ENCODE data around the gene PCP4.
"Not testable (repeated sequence)": the region's sequence is repeated elsewhere in the genome, so short reads cannot be mapped to it uniquely, and the experiment has no call there.

PCP4 gene

GRCh38 chr21:39863111-39863510 is 4.1 kb upstream of the PCP4 start:
- DNase-seq (ENCODE audit: low read depth in 2 of 2) = no peak

DNA sequence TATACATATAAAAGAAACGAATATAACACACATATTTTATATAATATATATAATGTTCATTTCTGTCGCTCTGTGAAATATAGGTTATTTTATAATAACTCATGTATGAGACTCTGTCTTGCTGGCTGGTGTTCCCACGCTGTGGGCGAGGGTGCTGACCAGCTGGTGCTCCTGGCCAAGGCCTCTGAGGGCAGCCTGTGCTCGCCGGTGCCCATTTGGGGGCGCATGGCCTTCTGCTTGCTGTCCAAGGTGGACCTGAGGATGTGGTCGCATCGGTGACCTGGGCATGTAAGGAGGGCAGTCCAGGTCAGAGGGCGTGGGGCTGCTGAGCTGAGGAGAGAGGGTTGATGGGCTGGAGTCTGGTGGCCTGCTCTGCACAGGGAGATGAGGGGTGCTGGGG is 1.1 kb upstream of the PCP4 start:
- no peak for DNase-seq (ENCODE audit: low read depth in 2 of 2)

DNA sequence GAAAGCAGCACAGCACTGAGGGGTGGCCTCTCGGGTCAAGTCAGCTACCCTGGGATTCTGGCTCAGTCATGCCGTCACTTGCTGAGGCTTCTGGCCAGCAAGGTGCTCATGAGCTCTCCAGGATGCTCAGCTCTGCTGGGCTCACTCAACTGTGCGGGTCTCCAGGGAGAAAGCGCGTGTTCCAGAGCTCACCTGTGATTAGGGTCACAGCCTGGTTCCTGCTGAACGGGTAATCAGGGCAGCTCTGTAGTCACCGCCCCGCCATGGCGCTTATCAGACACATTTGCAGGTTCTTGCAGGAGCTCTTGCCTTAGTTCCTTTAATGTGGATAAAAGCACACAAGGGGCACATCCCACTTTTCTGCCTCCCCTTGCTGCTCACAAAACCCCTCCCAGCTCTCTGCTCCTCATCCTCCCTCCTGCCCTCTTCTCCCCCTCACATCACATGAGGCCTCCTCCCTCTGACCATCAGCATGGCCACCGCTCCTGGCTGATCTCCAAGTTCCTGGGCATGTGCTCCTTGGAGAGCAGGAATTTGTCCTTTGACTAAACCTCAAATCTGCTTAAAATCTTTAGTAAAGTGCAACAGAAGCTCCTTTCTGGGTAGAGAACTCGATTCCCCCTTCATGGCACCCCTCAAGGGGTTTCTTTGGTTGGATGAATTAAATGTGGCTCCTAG is 2.0 kb downstream of the PCP4 start:
- no peak for DNase-seq (ENCODE audit: low read depth in 2 of 2)

DNA sequence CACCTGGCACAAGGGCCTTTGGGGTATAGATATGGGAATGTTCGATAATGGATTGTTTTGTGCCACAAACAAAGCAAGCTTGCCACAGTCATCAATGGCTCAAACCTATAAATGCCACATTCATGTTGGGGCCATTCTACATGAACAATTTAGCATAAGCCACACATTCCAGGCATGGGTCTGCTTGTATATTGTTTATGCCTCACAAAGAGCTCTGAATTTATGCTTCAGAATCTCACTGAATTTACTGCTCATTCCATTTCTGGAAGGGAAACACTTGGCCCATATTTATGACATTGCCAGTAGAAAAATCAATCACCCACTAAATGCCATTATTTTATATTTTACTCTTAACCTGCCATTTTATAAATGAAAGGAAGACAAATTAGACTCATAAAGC is 6.4 kb downstream of the PCP4 start:
- DNase-seq (ENCODE audit: low read depth in 2 of 2) = no peak

GRCh38 chr21:39874206-39874605 is 7.0 kb downstream of the PCP4 start:
- DNase-seq (ENCODE audit: low read depth in 2 of 2) = no peak

DNA sequence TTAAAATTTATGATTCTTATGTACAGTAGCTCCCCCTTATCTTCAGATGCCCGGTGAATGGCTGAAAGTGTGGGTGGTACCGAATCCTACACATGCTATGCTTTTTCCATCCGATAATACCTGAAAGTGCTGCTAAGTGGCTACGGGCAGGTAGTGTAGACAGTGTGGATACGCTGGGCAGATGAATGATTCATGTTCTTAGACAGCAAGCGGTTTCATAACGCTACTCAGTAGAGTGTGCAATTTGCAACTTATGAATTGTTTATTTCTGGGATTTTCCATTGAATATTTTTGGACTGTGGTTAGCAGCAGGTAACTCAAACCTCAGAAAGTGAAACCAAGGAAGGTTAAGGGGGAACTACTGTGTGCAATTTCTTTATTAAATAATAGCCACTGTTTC is 7.5 kb downstream of the PCP4 start:
- no peak for DNase-seq (ENCODE audit: low read depth in 2 of 2)

DNA sequence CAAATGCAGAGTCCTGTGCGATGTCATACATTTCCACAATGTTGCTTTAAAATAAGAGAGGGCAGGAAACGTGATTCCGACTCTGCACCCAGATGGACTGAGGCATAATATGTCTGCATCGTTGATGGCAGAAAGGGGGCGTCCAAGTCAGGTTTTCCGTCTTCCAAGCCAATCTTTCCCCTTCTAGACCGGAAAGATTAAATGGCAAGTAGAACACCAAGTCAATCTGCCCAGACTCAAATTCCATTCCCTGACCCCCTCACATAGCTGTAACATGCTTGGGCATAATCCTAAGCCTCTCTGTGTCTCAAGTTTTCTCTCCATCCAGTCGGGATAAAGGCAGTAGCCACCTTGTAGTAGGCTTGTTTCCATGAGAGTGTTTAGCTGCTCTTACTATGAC is 14.4 kb downstream of the PCP4 start:
- DNase-seq (ENCODE audit: low read depth in 2 of 2) = no peak

DNA sequence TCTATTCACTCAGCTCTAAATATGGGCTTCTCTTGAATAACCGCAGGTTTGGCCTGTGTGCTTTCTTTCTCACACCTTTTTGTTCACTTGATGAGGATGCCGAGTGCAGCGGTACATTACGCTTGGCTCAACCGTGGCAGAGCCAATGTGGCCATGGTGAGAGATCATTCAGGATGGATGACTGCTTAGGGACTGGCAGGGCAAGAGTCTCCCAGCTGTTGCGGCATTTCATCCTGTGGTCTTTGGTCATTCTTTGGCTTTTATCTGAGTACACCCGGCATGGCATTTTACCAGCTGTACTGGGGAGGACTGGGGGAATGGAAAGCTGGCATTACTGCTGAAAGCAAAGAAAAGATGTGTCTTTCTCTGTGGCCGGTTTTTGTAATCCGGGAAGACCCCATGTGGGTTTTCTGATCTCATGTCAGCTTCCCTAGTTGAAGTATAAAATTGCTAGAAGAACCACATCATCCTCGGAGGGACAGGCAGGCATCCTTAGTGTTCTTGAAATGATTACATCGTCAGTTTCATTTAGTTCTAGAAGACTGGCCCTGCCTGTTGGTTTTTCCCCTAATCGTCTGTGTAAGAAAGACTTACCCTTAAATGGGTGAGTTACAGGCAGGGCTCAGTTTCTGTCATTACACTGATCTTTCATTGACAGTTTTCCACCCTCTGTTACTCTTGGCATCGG is 15.1 kb downstream of the PCP4 start:
- DNase-seq (ENCODE audit: low read depth in 2 of 2) = no peak

GRCh38 chr21:39882839-39883195 is 15.6 kb downstream of the PCP4 start:
- no peak for DNase-seq (ENCODE audit: low read depth in 2 of 2)

- DNase-seq (ENCODE audit: low read depth in 2 of 2) = no peak
Measured at GRCh38 chr21:39885119-39885848, 18.0 kb downstream of the PCP4 start.

DNA sequence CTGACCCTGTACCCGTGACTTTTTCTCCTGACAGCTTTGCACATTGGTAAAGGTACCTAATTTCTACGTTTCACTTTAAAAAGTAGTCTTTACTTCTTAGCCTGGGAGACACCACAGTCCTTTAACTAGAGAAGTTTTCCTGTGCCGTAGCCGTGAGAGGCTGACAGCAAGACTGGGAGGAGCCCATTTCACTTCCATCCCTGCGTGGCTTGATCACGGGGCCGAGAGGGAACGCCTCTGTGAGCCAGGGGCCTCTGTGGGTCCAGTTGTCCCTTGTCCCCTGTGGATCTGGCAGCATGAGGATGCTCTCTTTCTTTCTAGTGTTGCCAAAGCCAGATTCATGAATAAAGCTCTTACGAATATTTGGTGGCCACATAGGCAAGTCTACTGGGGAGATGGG is 21.6 kb downstream of the PCP4 start:
- no peak for DNase-seq (ENCODE audit: low read depth in 2 of 2)

- DNase-seq (ENCODE audit: low read depth in 2 of 2) = no peak
Measured at GRCh38 chr21:39891111-39891510, 23.9 kb downstream of the PCP4 start.

- not testable (repeated sequence) for DNase-seq (ENCODE audit: low read depth in 2 of 2)
Measured at GRCh38 chr21:39891863-39892262, 24.6 kb downstream of the PCP4 start.

DNA sequence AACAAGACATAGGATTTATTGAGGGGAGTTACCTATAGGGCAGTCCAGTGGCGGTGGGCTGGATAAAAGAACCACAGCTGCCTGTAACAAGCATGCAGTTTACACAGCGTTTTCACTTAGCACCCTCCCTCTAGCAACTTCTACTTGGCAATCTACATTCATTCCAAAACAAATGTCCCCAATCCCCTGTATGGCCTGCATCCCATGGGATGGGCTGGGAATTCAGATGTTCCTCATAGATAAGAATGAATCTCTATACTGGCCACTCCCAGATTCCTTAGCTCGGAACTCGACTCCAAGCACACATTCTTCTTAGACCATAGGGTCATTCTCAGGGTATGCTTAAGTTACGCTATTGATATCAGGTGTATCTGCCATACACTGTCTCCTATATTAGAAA is 33.3 kb downstream of the PCP4 start:
- DNase-seq (ENCODE audit: low read depth in 2 of 2) = no peak

DNA sequence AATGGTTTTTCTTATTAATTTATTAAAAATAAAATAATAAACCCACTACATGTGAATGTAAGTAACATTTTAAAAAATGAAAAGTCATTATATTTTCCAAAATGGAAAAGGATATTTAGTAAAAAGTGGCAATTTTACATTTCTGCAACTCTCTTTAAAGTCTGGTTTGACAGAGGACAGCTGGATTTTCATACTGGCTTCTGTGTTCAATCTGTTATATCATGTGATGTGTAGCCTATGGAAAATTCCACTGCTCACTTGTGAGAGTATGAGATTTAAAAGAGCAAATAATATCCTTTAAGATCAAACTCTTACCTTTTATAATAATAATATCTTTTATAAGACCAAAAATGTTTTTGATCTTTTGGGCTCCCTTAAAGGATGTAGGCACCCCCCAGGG is 33.7 kb downstream of the PCP4 start:
- no peak for DNase-seq (ENCODE audit: low read depth in 2 of 2)

DNA sequence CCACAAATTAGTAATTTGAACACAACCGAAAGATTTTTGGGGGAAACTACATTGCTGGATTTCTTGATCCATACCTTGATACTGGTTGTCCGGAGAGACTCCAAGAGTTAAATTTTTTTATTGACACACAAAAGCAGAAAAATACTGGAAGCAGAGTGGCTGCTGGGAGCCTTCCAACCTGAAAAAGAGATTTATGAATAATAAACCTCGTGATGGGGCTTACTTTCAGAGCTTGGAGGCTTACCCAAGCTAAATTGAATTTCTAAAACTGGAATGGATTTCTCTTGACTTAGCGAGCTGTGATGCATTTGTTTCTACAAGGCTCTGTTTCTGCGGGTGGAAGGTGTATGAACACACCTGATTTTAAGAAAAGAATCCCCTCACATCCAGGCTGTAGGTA is 35.7 kb downstream of the PCP4 start:
- DNase-seq (ENCODE audit: low read depth in 2 of 2) = no peak

GRCh38 chr21:39904457-39904856 is 37.2 kb downstream of the PCP4 start:
- DNase-seq (ENCODE audit: low read depth in 2 of 2) = no peak

GRCh38 chr21:39908265-39908923 is 41.2 kb downstream of the PCP4 start:
- DNase-seq (ENCODE audit: low read depth in 2 of 2) = no peak

GRCh38 chr21:39911286-39912199 is 44.3 kb downstream of the PCP4 start:
- DNase-seq (ENCODE audit: low read depth in 2 of 2) = no peak

- no peak for DNase-seq (ENCODE audit: low read depth in 2 of 2)
Measured at GRCh38 chr21:39913706-39914305, 46.6 kb downstream of the PCP4 start.

DNA sequence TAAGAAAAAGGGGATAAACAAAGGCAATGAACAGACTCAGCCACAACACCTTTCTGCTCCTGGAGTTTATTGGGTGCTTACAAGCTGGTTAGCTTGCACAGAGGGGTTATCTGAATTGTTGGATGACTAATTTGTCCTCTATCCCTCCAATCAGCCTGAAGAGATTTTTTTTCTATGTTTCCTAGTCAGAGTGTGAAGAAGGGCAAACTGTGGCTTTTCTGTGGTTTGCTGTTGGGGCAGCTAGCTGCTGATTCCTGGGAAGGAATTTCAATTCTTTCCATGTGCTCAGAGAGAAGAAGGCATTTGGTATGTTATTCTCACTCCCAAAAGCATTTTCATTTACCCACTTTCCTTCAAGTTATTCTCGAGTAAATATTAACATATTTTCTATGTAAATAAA is 48.6 kb downstream of the PCP4 start:
- DNase-seq (ENCODE audit: low read depth in 2 of 2) = no peak

All from stimulated activated CD8-positive, alpha-beta memory T cell treated with anti-CD3 and anti-CD28 coated beads, Interleukin-2, amount 100 ng/mL, for 48 hours (primary cell).